Measurements from ENCODE around the gene EHD1. TPM values are rescaled to one million over a fixed set of nuclear protein-coding genes. Genes with fewer than 3 reads are reported as not detected.

The EHD1 gene
- total and polyA plus RNA-seq, 2 of the 8 experiments (the other 6 are each of a cell fraction or from before 2014, with no cell fraction given) = 31.5 to 42.9 TPM

GRCh38 chr11:64851831-64852351 lies 26.5 kb downstream of the EHD1 start (continued):
- TF ChIP-seq, protein P1, sequence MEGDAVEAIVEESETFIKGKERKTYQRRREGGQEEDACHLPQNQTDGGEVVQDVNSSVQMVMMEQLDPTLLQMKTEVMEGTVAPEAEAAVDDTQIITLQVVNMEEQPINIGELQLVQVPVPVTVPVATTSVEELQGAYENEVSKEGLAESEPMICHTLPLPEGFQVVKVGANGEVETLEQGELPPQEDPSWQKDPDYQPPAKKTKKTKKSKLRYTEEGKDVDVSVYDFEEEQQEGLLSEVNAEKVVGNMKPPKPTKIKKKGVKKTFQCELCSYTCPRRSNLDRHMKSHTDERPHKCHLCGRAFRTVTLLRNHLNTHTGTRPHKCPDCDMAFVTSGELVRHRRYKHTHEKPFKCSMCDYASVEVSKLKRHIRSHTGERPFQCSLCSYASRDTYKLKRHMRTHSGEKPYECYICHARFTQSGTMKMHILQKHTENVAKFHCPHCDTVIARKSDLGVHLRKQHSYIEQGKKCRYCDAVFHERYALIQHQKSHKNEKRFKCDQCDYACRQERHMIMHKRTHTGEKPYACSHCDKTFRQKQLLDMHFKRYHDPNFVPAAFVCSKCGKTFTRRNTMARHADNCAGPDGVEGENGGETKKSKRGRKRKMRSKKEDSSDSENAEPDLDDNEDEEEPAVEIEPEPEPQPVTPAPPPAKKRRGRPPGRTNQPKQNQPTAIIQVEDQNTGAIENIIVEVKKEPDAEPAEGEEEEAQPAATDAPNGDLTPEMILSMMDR (IDR thresholded peaks at IDR 0.05; ENCODE audit: control extremely low read depth in 1 of 3, insufficient read depth in 1 of 3, low read depth in 1 of 3, low read length in 3 of 3) = no peak
- TF ChIP-seq BCL11A (IDR thresholded peaks at IDR 0.05; ENCODE audit: low read depth in 2 of 2, low read length in 2 of 2) = no peak
